ENCODE data around the gene PFN4.
A peak's percentile ranks its signal among the peaks of the same experiment; 100 is the strongest.
"Not testable (repeated sequence)": the region's sequence is repeated elsewhere in the genome, so short reads cannot be mapped to it uniquely, and the experiment has no call there.

PFN4 gene

DNA sequence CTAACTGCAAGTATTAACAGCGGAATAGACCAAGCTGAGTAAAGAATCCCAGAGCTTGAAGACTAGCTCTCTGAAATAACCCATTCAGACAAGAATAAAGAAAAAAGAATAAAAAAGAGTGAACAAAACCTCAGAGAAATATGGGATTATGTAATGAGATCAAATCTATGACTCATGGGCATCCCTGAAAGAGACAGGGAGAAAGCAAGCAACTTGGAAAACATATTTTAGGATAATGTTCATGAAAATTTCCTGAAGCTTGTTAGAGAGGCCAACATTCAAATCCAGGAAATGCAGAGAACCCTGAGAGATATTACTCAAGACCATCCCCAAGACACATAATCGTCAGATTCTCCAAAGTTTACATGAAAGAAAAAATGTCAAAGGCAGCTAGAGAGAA lies 17.3 kb downstream of the PFN4 start:
- in situ Hi-C loops (cut with MboI; ENCODE audit: low sequenced_read_pairs): no loop called here
- no peak for DNase-seq (ENCODE audit: low spot score in 2 of 2)
- Histone ChIP-seq H3K9me3 (0 out of 2 replicates have a peak, but pooled peaks cover 3% of the 10 kb centered on the region), H3K4me1 (no peaks in the 10 kb centered on the region), H3K4me3 (no peak overlapping the region), H3K27me3 (ENCODE audit: low read depth) (no peaks in the 10 kb centered on the region), H3K36me3 (replicated peaks) (no peaks in the 10 kb centered on the region)

DNA sequence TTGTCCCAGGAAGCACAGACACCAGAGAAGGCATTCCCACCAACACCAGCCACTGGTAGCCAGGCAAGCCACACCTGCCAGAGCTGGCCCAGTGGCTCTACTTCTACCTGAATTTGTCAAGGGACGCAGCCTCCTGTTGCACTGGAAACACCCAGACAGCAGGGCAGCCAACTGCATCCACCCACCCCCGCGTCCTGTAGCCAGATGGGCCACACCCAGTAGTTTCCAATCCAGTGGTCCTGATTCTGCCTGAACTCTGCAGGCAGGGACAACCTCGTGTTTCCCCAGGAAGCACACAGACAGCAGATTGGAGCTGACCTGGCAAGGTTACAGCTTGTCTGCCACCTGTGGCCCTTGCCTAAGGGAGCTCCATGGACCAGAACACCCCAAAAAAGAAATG lies 18.2 kb downstream of the PFN4 start:
- in situ Hi-C loops (cut with MboI; ENCODE audit: low sequenced_read_pairs): no loop called here

DNA sequence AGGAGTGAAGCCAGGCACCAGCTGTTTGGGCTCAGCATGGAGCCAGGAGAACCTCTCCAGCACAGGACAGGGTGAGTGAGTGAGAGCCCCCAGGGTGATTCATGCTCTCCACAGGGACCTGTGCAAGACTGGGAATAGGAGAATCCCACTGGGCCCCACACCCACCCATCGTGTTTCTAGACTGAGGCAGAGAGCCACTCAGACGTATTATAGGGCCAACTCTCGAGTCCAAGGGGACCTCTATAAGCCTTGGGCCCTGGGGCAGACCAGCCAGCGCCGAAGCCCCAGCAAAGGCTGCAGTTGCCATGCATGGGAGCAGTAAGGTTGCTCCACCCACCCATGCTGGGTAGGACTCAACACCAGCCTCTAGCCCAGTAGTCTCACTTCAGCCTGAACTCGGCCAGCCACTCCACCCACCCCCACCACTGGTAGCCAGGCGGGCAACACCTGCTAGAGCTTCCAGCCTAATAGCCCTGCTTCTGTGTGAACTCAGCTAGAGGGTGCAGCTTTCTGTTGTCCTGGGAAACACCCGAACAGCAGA lies 19.0 kb downstream of the PFN4 start:
- no peak for DNase-seq (ENCODE audit: low spot score in 2 of 2)
- Histone ChIP-seq H3K36me3 (replicated peaks) (no peaks in the 10 kb centered on the region), H3K4me1 (no peaks in the 10 kb centered on the region), H3K27me3 (ENCODE audit: low read depth) (no peaks in the 10 kb centered on the region), H3K9me3 (0 out of 2 replicates have a peak, but pooled peaks cover 3% of the 10 kb centered on the region), H3K4me3 (no peak overlapping the region)
- in situ Hi-C loops (cut with MboI; ENCODE audit: low sequenced_read_pairs): no loop called here

More for the DNA sequence above, 18.2 kb downstream of the PFN4 start:
- Histone ChIP-seq H3K9me3 (0 out of 2 replicates have a peak, but pooled peaks cover 3% of the 10 kb centered on the region), H3K27me3 (ENCODE audit: low read depth) (no peaks in the 10 kb centered on the region), H3K4me3 (no peak overlapping the region), H3K4me1 (no peaks in the 10 kb centered on the region), H3K36me3 (replicated peaks) (no peaks in the 10 kb centered on the region)
- no peak for DNase-seq (ENCODE audit: low spot score in 2 of 2)

DNA sequence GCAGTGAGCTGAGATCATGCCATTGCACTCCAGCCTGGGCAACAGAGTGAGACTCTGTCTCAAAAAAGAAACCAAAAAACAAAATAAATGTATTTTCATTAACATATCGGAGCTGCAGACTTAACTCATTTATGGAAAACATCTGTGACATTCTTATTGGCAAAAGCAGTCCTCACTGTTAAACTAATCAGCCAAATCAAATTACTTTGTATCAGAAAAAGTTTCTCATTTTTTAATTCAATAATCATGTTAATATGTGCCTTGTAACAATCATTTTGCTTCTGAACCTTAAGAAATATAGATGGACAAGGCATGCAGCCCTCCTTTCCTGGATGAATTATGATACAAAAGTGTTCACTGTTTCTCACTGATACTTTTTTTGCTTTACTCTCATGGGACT lies 20.5 kb downstream of the PFN4 start:
- no peaks in the 10 kb centered on the region for H3K4me1 ChIP-seq

DNA sequence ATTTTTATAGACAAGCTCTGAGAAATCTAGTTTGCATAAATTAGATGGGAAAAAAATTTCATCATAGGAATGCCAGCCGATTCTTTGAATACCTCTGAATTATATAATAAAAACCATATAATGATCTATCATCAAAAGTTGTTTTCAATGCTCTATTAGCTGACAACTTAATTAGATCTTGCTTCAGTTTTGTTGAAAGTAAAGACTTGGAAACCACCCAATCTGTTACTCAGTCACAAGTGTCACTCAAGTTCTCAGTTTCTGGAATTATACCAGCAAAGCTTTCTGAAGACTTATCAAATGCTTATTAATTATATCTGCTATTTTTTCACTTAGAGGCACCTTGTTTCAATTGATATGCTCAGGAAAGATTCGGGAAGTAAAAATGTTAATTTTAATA lies 21.1 kb downstream of the PFN4 start:
- Histone ChIP-seq H3K27me3 (ENCODE audit: low read depth) (no peaks in the 10 kb centered on the region), H3K36me3 (replicated peaks) (no peaks in the 10 kb centered on the region), H3K4me3 (no peak overlapping the region), H3K9me3 (0 out of 2 replicates have a peak, but pooled peaks cover 3% of the 10 kb centered on the region), H3K4me1 (no peaks in the 10 kb centered on the region)
- in situ Hi-C loops (cut with MboI; ENCODE audit: low sequenced_read_pairs): no loop called here
- no peak for DNase-seq (ENCODE audit: low spot score in 2 of 2)

More for the DNA sequence above, 20.5 kb downstream of the PFN4 start:
- no peak for DNase-seq (ENCODE audit: low spot score in 2 of 2)
- H3K9me3 ChIP-seq: 0 out of 2 replicates have a peak, but pooled peaks cover 3% of the 10 kb centered on the region
- in situ Hi-C loops (cut with MboI; ENCODE audit: low sequenced_read_pairs): no loop called here
- no peaks in the 10 kb centered on the region for H3K27me3 ChIP-seq (ENCODE audit: low read depth)
- H3K4me3 ChIP-seq: no peak overlapping the region
- no peaks in the 10 kb centered on the region for H3K36me3 ChIP-seq (replicated peaks)

DNA sequence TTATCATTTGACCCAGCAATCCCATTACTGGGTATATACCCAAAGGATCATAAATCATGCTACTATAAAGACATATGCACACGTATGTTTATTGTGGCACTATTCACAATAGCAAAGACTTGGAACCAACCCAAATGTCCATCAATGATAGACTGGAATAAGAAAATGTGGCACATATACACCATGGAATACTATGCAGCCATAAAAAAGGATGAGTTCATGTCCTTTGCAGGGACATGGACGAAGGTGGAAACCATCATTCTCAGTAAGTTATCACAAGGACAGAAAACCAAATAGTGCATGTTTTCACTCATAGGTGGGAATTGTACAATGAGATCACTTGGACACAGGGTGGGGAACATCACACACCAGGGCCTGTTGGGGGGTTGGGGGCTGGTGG lies 22.4 kb downstream of the PFN4 start:
- H3K9me3 ChIP-seq; H3K36me3 ChIP-seq (replicated peaks); H3K4me3 ChIP-seq; H3K4me1 ChIP-seq; DNase-seq (ENCODE audit: low spot score in 2 of 2); in situ Hi-C loops (cut with MboI; ENCODE audit: low sequenced_read_pairs); H3K27me3 ChIP-seq (ENCODE audit: low read depth): not testable (repeated sequence)

DNA sequence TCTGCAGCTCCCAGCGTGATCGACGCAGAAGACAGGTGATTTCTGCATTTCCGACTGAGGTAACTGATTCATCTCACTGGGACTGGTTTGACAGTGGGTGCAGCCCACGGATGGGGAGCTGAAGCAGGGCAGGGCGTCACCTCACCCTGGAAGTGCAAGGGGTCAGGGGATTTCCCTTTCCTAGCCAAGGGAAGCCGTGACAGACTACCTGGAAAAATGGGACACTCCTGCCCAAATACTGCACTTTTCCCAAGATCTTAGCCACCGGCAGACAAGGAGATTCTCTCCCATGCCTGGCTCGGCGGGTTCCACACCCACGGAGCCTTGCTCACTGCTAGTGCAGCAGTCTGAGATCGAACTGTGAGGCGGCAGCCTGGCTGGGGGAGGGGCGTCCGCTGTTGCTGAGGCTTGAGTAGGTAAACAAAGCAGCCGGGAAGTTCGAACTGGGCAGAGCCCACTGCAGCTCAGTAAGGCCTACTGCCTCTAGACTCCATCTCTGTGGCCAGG lies 27.9 kb downstream of the PFN4 start:
- H3K4me3 ChIP-seq; DNase-seq (ENCODE audit: low spot score in 2 of 2); H3K36me3 ChIP-seq (replicated peaks); H3K4me1 ChIP-seq; H3K27me3 ChIP-seq (ENCODE audit: low read depth); in situ Hi-C loops (cut with MboI; ENCODE audit: low sequenced_read_pairs); H3K9me3 ChIP-seq: not testable (repeated sequence)

DNA sequence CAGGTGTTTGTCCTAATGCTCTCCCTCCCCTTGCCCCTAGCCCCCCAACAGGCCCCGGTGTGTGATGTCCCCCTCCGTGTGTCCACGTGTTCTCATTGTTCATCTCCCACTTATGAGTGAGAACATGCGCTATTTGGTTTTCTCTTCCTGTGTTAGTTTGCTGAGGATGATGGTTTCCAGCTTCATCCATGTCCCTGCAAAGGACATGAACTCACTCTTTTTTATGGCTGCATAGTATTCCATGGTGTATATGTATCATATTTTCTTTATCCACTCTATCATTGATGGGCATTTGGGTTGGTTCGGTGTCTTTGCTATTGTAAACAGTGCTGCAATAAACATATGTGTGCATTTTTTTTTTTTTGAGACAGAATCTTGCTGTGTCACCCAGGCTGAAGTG lies 29.9 kb downstream of the PFN4 start:
- H3K36me3 ChIP-seq (replicated peaks); in situ Hi-C loops (cut with MboI; ENCODE audit: low sequenced_read_pairs): not testable (repeated sequence)

DNA sequence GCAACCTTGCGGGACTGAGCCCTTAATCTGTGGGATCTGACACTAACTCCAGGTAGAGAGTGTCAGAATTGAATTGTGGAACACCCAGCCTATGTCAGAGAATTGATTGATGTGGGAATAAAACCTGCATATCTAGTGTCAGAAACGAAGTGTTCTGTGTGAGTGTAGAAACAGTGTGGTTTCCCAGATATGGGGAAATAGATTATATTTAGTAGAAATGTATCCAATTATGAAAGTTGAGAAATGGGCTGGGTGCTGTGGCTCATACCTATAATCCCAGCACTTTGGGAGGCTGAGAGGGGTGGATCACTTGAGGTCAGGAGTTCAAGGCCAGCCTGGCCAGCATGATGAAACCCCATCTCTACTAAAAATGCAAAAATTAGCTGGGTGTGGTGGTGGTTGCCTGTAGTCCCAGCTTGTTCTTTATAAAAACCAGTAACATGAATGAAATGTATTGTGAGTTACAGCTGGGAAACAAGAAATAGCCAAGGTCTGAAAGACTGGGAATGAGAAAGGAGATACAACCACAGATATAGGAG lies 34.2 kb downstream of the PFN4 start:
- Histone ChIP-seq H3K4me1 (peaks cover 2% of the 10 kb centered on the region; the same call in 1 of the 2 replicates), H3K27me3 (ENCODE audit: low read depth) (no peaks in the 10 kb centered on the region), H3K4me3 (no peak overlapping the region), H3K9me3 (no peaks in the 10 kb centered on the region), H3K36me3 (replicated peaks) (no peaks in the 10 kb centered on the region)
- no peak for DNase-seq (ENCODE audit: low spot score in 2 of 2)
- in situ Hi-C loops (cut with MboI; ENCODE audit: low sequenced_read_pairs): loop anchor here (10.0 kb wide), 1 partner anchor 164 kb away; the partner anchor contains the start of gene ATAD2B

More for the DNA sequence above, 29.9 kb downstream of the PFN4 start:
- DNase-seq (ENCODE audit: low spot score in 2 of 2); H3K4me1 ChIP-seq; H3K9me3 ChIP-seq; H3K4me3 ChIP-seq; H3K27me3 ChIP-seq (ENCODE audit: low read depth): not testable (repeated sequence)

DNA sequence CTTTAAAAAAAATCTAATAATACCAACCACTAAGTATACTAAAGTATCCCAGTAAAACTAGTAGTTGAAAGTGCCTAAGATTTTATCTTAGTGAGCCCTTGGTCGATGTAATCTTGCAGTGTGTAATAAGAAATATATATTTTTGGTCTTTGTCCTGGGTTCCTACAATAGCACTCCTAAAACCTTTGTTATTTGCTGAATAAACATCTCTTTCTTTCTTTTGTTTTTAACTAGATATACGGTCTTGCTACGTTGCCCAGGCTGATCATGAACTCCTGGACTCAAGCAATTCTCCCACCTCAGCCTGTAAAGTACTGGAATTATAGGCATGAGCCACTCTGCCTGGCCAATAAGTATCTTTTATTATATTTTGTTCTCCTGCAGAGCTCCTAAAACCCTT lies 36.1 kb downstream of the PFN4 start:
- Histone ChIP-seq H3K27me3 (ENCODE audit: low read depth) (no peaks in the 10 kb centered on the region), H3K4me1 (peaks cover 8% of the 10 kb centered on the region), H3K36me3 (replicated peaks) (peaks cover 12% of the 10 kb centered on the region), H3K9me3 (no peaks in the 10 kb centered on the region), H3K4me3 (no peak overlapping the region)
- in situ Hi-C loops (cut with MboI; ENCODE audit: low sequenced_read_pairs): loop anchor here (10.0 kb wide), 1 partner anchor 162 kb away; the partner anchor contains the start of gene ATAD2B
- no peak for DNase-seq (ENCODE audit: low spot score in 2 of 2)

DNA sequence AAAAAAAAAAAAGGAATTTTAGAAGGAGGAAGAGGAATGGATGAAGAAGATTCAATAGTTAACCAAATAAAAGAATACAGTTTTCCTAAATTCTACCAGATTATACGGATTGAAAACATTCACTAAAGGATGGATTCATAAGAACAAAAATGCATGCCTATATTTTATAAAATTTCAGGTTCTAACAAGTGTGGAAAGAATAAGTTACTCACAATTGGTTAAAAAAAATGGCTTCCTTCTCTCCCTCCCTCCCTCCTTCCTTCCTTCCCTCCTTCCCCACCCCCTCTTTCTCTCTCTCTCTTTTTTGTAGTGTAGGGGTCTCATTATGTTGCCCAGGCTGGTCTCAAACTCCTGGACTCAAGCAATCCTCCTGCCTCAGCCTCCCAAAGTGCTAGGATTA lies 36.9 kb downstream of the PFN4 start:
- no peaks in the 10 kb centered on the region for H3K27me3 ChIP-seq (ENCODE audit: low read depth)
- in situ Hi-C loops (cut with MboI; ENCODE audit: low sequenced_read_pairs): loop anchor here (10.0 kb wide), 1 partner anchor 161 kb away; the partner anchor contains the start of gene ATAD2B
- peaks cover 8% of the 10 kb centered on the region for H3K4me1 ChIP-seq
- H3K9me3 ChIP-seq: no peaks in the 10 kb centered on the region
- no peak overlapping the region for H3K4me3 ChIP-seq
- DNase-seq (ENCODE audit: low spot score in 2 of 2): no peak
- H3K36me3 ChIP-seq (replicated peaks): peaks cover 18% of the 10 kb centered on the region

DNA sequence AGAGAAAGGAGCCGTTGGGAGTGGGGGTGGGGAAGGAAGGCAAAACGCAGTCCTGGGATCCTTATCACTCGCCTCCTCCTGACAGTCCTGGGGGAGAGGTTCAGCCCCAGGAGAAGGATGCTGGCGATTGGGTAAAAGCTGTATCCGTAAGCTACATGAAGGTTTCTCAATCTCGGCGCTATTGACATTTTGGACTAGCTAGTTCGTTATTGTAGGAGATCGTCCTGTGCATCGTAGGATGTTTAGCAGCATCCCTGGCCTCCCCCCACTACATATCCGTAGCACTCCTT lies 38.0 kb downstream of the PFN4 start:
- peaks cover 8% of the 10 kb centered on the region for H3K4me1 ChIP-seq
- in situ Hi-C loops (cut with MboI; ENCODE audit: low sequenced_read_pairs): loop anchor here (10.0 kb wide), 1 partner anchor 160 kb away; the partner anchor contains the start of gene ATAD2B
- peak overlapping the region; percentile 47 for H3K4me3 ChIP-seq
- H3K36me3 ChIP-seq (replicated peaks): peaks cover 19% of the 10 kb centered on the region
- no peaks in the 10 kb centered on the region for H3K9me3 ChIP-seq
- DNase-seq (ENCODE audit: low spot score in 2 of 2): no peak
- no peaks in the 10 kb centered on the region for H3K27me3 ChIP-seq (ENCODE audit: low read depth)

DNA sequence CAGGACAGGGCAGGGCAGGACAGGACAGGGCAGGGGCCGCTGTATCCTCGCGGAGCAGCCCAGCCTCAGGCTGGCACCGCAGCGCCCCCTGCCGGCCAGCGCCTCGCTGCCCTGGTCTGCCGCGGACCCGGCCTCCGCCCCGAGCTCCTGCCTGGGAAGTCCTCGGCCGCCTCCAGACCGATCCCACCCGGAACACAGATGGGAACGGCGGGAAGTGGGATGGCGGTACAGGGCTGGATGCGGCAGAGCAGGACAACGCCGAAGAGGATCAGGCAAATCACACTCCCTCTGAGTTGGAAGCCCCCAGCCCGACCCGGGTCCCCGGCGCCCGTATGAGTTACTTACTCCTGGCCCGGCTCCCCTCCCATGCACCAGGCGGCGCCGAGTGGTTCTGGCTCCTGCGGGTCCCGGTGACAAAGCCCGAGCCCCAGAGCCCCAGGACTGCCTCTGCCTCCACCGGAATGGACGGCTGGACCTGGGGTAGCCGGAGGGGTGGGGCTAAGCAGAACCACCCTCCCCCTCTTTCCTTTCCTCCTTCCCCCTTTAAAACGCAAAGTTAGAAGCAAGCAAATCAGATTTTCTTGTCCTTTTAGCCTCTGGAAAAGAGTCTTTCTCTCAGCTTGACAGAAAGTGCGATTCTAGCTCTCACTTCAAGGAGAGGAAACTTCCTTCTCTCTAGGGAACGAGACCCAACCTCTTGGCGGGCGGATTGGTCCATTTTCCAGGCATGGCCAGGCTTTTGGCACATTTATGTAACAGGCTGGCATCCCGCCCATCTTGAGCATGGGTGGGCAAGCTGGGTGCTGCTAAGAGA lies 38.5 kb downstream of the PFN4 start, which contains the start of gene TP53I3:
Gene TP53I3 (minus strand): TSS at position 449 of the 814 bp plus-strand sequence. CDS start 508 bp downstream, outside the sequence.
- H3K9me3 ChIP-seq: no peaks in the 10 kb centered on the region
- peak; percentile 84 to 92 for DNase-seq (ENCODE audit: low spot score in 2 of 2)
- no peaks in the 10 kb centered on the region for H3K27me3 ChIP-seq (ENCODE audit: low read depth)
- peaks cover 19% of the 10 kb centered on the region for H3K36me3 ChIP-seq (replicated peaks)
- in situ Hi-C loops (cut with MboI; ENCODE audit: low sequenced_read_pairs): loop anchor here (10.0 kb wide), 1 partner anchor 160 kb away; the partner anchor contains the start of gene ATAD2B
- H3K4me3 ChIP-seq: peak within 1 kb of the TSS; percentile 47
- H3K4me1 ChIP-seq: peaks cover 8% of the 10 kb centered on the region
